Measurements from ENCODE around the gene TERB1. TPM values are rescaled to one million over a fixed set of nuclear protein-coding genes. Genes with fewer than 3 reads are reported as not detected.

TERB1 gene
- total RNA-seq, 2 donors from 2014 or later = not detected

DNA sequence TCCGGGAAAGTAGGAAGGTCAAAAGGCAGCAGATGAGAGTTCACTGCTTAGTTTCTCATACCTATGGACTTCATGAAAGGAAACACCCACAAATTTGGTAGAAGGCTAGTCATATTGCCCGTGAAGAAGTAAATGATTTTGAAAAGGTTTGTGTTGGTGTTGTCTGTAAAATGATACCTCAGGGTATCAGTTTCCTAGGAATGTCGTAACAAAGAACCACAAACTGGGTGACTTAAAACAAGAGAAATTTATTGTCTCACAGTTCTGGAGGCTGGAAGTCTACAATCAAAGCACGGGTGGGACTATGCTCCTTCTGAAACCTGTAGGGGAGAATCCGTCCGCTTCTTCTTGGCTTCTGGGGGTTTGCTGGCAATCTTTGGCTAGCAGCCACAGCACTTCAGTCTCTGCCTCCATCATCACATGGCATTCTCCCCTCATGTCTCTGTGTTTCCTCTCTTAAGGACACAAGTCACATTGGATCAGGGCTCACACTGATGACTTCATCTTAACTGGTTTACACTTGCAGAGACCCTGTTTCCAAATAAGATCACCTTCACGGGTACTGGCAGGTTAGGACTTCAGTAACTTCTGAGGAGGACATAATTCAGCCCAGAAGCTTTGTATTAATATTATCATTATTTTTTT lies 31.4 kb upstream of the TERB1 start:
- WGBS, 2 experiments (ENCODE audit: insufficient coverage in 1 of 2, insufficient read length in 1 of 2) = 85 to 95% methylated on average over 6 to 7 of the region's 7 CpGs
- no peak overlapping the region for H3K9ac ChIP-seq (ENCODE audit: extremely low read depth, low read length, poor library complexity, severe bottlenecking)

DNA sequence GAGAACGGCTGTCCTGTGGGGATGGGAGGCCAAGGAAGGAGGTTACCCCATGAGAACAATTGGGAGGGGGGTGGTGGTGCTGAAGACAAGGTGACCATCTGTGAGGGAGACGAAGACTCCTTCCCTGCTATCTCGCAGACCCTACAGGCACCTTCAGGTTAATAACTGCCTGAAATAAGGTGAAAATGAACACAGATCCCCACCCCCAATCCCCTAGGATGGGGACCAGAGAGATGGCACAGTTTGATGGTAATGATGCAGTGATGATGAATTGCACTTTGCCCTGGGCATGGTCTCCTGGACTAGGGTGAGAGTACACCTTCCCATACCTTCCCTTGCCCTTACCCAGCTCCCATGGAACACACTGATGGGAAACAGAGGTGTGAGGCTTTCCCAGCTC lies 30.8 kb upstream of the TERB1 start:
- 95 to 100% methylated on average over 1 to 2 of the region's 3 CpGs for WGBS, 2 experiments (ENCODE audit: insufficient coverage in 1 of 2, insufficient read length in 1 of 2)
- no peak overlapping the region for H3K4me3 Mint-ChIP-seq

More for the DNA sequence above, 31.4 kb upstream of the TERB1 start:
- Mint-ChIP-seq H3K36me3 (ENCODE audit: low read depth) (peaks cover 7% of the 10 kb centered on the region), H3K27me3 (ENCODE audit: insufficient read depth) (peaks cover 32% of the 10 kb centered on the region), H3K27ac (no peak overlapping the region), H3K4me3 (no peak overlapping the region), H3K4me1 (peaks cover 10% of the 10 kb centered on the region), H3K9me3 (no peaks in the 10 kb centered on the region)
- TF ChIP-seq, protein P1, sequence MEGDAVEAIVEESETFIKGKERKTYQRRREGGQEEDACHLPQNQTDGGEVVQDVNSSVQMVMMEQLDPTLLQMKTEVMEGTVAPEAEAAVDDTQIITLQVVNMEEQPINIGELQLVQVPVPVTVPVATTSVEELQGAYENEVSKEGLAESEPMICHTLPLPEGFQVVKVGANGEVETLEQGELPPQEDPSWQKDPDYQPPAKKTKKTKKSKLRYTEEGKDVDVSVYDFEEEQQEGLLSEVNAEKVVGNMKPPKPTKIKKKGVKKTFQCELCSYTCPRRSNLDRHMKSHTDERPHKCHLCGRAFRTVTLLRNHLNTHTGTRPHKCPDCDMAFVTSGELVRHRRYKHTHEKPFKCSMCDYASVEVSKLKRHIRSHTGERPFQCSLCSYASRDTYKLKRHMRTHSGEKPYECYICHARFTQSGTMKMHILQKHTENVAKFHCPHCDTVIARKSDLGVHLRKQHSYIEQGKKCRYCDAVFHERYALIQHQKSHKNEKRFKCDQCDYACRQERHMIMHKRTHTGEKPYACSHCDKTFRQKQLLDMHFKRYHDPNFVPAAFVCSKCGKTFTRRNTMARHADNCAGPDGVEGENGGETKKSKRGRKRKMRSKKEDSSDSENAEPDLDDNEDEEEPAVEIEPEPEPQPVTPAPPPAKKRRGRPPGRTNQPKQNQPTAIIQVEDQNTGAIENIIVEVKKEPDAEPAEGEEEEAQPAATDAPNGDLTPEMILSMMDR (conservative IDR thresholded peaks at IDR 0.05) = no peak
- DNase-seq = no peak
- H3K27ac ChIP-seq (ENCODE audit: low read depth, low read length) = no peak overlapping the region
- H3K36me3 ChIP-seq (ENCODE audit: control insufficient read depth, insufficient read depth, low read length) = peaks cover 11% of the 10 kb centered on the region
- no peaks in the 10 kb centered on the region for H3K9me3 ChIP-seq (ENCODE audit: control insufficient read depth, low read length)
- H3K4me3 ChIP-seq (ENCODE audit: low read length) = no peak overlapping the region
- H3K4me1 ChIP-seq (ENCODE audit: control insufficient read depth, insufficient read depth, low read length) = no peaks in the 10 kb centered on the region
- H3K27me3 ChIP-seq (ENCODE audit: control insufficient read depth, insufficient read depth, low read length, poor library complexity, severe bottlenecking) = peaks cover 17% of the 10 kb centered on the region

DNA sequence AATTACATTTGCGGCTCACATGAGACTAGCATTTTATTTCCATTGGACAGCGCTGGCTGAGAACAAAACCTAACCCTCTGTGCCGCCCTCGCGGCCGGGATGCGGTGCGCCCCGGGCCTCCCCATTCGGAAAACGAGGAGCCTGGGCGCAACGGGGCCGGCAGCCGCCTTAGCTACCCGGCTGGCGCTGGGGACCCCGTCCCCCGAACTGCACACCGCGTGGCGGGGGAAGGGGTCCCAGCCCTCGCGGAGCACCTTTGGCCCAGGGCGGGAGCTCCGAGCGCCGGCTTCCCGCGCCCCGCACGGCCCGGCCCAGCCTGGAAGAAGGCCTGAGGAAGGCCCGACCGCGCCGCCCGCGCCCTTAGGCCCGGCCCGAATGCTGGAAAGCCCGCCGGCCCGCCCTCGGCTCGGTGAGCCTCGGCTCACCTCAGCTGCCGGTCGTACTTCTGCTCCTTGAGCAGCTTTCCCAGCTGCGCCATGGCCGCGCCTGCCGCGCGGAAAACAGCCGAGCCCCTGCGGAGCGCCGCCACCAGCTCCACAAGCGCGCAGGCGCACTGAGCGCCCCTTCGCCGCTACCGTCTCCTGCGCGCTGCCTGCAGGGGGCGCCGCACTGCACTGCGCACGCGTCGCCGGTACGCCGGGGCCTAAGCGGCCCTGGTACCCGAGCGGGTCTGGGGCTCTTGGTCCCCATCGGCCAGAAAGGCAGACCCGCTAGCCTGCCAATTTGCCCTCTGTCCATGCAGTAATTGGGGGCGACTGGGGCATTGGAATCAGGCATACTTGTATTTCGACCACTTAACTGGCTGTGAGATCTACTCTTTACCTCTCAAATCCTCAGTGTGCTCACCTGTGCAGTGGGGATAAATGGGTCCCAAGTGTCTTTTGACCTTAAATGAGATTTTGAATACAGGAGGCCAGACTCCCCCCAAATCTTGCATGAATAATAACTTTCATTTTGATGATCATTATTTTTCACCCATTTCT lies 29.3 kb upstream of the TERB1 start, which contains the start of gene NAE1:
Gene NAE1, minus strand, starts transcription at position 555 of the 983 bp plus-strand sequence. Its CDS starts 77 bp downstream, at position 478.
- H3K4me1 Mint-ChIP-seq = peaks cover 10% of the 10 kb centered on the region
- Histone ChIP-seq H3K4me1 (ENCODE audit: control insufficient read depth, insufficient read depth, low read length) (no peaks in the 10 kb centered on the region), H3K27ac (ENCODE audit: low read depth, low read length) (peak within 1 kb of the TSS; percentile 93), H3K9me3 (ENCODE audit: control insufficient read depth, low read length) (no peaks in the 10 kb centered on the region), H3K27me3 (ENCODE audit: control insufficient read depth, insufficient read depth, low read length, poor library complexity, severe bottlenecking) (peaks cover 6% of the 10 kb centered on the region), H3K4me3 (ENCODE audit: low read length) (peak within 1 kb of the TSS; percentile 84), H3K36me3 (ENCODE audit: control insufficient read depth, insufficient read depth, low read length) (peaks cover 30% of the 10 kb centered on the region), H3K9ac (ENCODE audit: extremely low read depth, low read length, poor library complexity, severe bottlenecking) (peak within 1 kb of the TSS; percentile 79)
- H3K9me3 Mint-ChIP-seq = no peaks in the 10 kb centered on the region
- H3K4me3 Mint-ChIP-seq = peak within 1 kb of the TSS; percentile 62
- peaks cover 19% of the 10 kb centered on the region for H3K36me3 Mint-ChIP-seq (ENCODE audit: low read depth)
- no peak within 1 kb of the TSS for H3K27ac Mint-ChIP-seq
- TF ChIP-seq, protein P1 (conservative IDR thresholded peaks at IDR 0.05) = peak; percentile 99
- peak; percentile 95 for DNase-seq
- peaks cover 25% of the 10 kb centered on the region for H3K27me3 Mint-ChIP-seq (ENCODE audit: insufficient read depth)
- 0% methylated on average over 36 to 84 of the region's 84 CpGs for WGBS, 2 experiments (ENCODE audit: insufficient coverage in 1 of 2, insufficient read length in 1 of 2)

More for the DNA sequence above, 30.8 kb upstream of the TERB1 start:
- peaks cover 28% of the 10 kb centered on the region for H3K27me3 Mint-ChIP-seq (ENCODE audit: insufficient read depth)
- H3K4me3 ChIP-seq (ENCODE audit: low read length) = no peak overlapping the region
- H3K27ac ChIP-seq (ENCODE audit: low read depth, low read length) = no peak overlapping the region
- H3K27me3 ChIP-seq (ENCODE audit: control insufficient read depth, insufficient read depth, low read length, poor library complexity, severe bottlenecking) = peaks cover 12% of the 10 kb centered on the region
- H3K36me3 Mint-ChIP-seq (ENCODE audit: low read depth) = peaks cover 11% of the 10 kb centered on the region
- no peaks in the 10 kb centered on the region for H3K4me1 ChIP-seq (ENCODE audit: control insufficient read depth, insufficient read depth, low read length)
- H3K27ac Mint-ChIP-seq = no peak overlapping the region
- H3K4me1 Mint-ChIP-seq = peaks cover 10% of the 10 kb centered on the region
- H3K36me3 ChIP-seq (ENCODE audit: control insufficient read depth, insufficient read depth, low read length) = peaks cover 17% of the 10 kb centered on the region
- no peak for DNase-seq
- H3K9me3 Mint-ChIP-seq = no peaks in the 10 kb centered on the region
- TF ChIP-seq, protein P1 (conservative IDR thresholded peaks at IDR 0.05) = no peak
- no peak overlapping the region for H3K9ac ChIP-seq (ENCODE audit: extremely low read depth, low read length, poor library complexity, severe bottlenecking)
- H3K9me3 ChIP-seq (ENCODE audit: control insufficient read depth, low read length) = no peaks in the 10 kb centered on the region
